Testis (tissue), 2 donors: ENCODE measurements around the gene ZNF521.

Experiments
- POLR2A ChIP-seq: fragments of 450-650 bp; IDR thresholded peaks from one replicate; pipeline ENCODE4 v1.6.1; 2017; ENCODE audit warnings: antibody characterized with exemption, mild to moderate bottlenecking, moderate library complexity
- TF ChIP-seq, protein P1 (sequence below), 3 experiments: fragments of 450-650 bp in 2 of 3; fragments of 200-600 bp in 1 of 3; sonication (generic) in 1 of 3; IDR thresholded peaks; one replicate each; pipeline ENCODE4 v1.5.1; 2016 to 2019; ENCODE audit warnings: antibody characterized with exemption in 3 of 3, mild to moderate bottlenecking in 2 of 3, moderate library complexity in 1 of 3

DNA sequence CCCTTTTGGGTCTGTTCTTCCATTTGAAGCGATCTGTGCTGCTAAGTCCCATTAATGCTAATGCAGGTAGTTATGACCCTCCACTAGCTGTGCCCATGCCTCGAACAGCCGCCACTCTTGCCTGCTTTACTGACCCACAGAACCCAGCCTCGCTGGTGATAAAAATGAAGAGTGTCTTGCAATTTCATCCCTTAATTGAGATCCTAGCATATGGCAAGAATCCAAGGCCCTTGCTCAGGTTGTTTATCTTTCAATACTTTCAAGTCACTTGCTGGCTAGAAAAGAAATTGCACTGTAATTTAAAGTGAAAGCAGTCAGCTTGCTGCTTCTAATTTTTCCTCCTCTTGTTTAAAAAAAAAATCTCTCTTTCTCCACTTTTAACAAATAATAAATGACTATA is 73.6 kb downstream of the ZNF521 start:
- TF ChIP-seq, protein P1, sequence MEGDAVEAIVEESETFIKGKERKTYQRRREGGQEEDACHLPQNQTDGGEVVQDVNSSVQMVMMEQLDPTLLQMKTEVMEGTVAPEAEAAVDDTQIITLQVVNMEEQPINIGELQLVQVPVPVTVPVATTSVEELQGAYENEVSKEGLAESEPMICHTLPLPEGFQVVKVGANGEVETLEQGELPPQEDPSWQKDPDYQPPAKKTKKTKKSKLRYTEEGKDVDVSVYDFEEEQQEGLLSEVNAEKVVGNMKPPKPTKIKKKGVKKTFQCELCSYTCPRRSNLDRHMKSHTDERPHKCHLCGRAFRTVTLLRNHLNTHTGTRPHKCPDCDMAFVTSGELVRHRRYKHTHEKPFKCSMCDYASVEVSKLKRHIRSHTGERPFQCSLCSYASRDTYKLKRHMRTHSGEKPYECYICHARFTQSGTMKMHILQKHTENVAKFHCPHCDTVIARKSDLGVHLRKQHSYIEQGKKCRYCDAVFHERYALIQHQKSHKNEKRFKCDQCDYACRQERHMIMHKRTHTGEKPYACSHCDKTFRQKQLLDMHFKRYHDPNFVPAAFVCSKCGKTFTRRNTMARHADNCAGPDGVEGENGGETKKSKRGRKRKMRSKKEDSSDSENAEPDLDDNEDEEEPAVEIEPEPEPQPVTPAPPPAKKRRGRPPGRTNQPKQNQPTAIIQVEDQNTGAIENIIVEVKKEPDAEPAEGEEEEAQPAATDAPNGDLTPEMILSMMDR (IDR thresholded peaks at IDR 0.05) = no peak
- no peak for TF ChIP-seq POLR2A
